Keratinocyte (primary cell): ENCODE results near the gene SCYGR3. TPM values are rescaled to one million over a fixed set of nuclear protein-coding genes. Genes with fewer than 3 reads are reported as not detected.

Experiments used
- DNase-seq: peaks from one replicate; pipeline ENCODE4 v3.0.0-alpha.2; 2011; ENCODE audit warnings: low read depth, missing footprints, low spot score
- FAIRE-seq: peaks from 2 replicates; lab custom pipeline; 2011; peaks lifted over from hg19 to GRCh38; lab: Jason Lieb, UNC
- H2AFZ ChIP-seq: 2 replicates; pipeline ENCODE4 v1.6.0; 2012; ENCODE audit warnings: low read length, control low read depth, inconsistent platforms; ENCODE audit not compliant: control insufficient read depth
- H3K27ac ChIP-seq: 2 replicates; pipeline ENCODE4 v1.5.1; 2011; ENCODE audit warnings: low read length; ENCODE audit not compliant: control insufficient read depth, insufficient read depth
- H3K27me3 ChIP-seq: 3 replicates; pipeline ENCODE4 v1.6.0; 2011; ENCODE audit warnings: low read length; ENCODE audit not compliant: control insufficient read depth, insufficient read depth; ENCODE audit errors: extremely low read depth
- H3K36me3 ChIP-seq, 2 experiments: 2 replicates in 1 of 2; 3 replicates in 1 of 2; pipeline ENCODE4 v1.5.1; 2011; ENCODE audit warnings: low read length in 2 of 2, mild to moderate bottlenecking in 1 of 2; ENCODE audit not compliant: control insufficient read depth in 2 of 2, insufficient read depth in 2 of 2; ENCODE audit errors: extremely low read depth in 1 of 2
- H3K4me1 ChIP-seq: 3 replicates; pipeline ENCODE4 v1.5.1; 2011; ENCODE audit warnings: low read length; ENCODE audit not compliant: control insufficient read depth, insufficient read depth; ENCODE audit errors: extremely low read depth
- H3K4me2 ChIP-seq: 3 replicates; pipeline ENCODE4 v1.6.0; 2011; ENCODE audit warnings: low read depth, low read length; ENCODE audit not compliant: control insufficient read depth, insufficient read depth; ENCODE audit errors: extremely low read depth
- H3K4me3 ChIP-seq, 3 experiments: fragments of 200-600 bp in 1 of 3; sonication (generic) in 1 of 3; 2 replicates in 2 of 3; 3 replicates in 1 of 3; pipeline ENCODE4 v1.5.1; 2011 to 2016; ENCODE audit warnings: low read length in 3 of 3, mild to moderate bottlenecking in 3 of 3, control low read depth in 2 of 3, inconsistent platforms in 1 of 3, low read depth in 1 of 3, mixed read lengths in 1 of 3, mixed run types in 1 of 3, moderate library complexity in 1 of 3; ENCODE audit not compliant: control insufficient read depth in 2 of 3, insufficient read depth in 2 of 3; ENCODE audit errors: extremely low read depth in 1 of 3
- H3K79me2 ChIP-seq: 2 replicates; pipeline ENCODE4 v1.6.0; 2012; ENCODE audit warnings: low read length; ENCODE audit not compliant: control insufficient read depth, insufficient read depth
- H3K9ac ChIP-seq: 3 replicates; pipeline ENCODE4 v1.6.0; 2011; ENCODE audit warnings: low read length; ENCODE audit not compliant: control insufficient read depth, insufficient read depth; ENCODE audit errors: extremely low read depth
- H3K9me1 ChIP-seq: 3 replicates; pipeline ENCODE4 v1.6.0; 2011; ENCODE audit warnings: low read length; ENCODE audit not compliant: control insufficient read depth, insufficient read depth; ENCODE audit errors: extremely low read depth
- H3K9me3 ChIP-seq: 2 replicates; pipeline ENCODE4 v1.5.1; 2012; ENCODE audit warnings: low read depth, low read length; ENCODE audit not compliant: control insufficient read depth
- H4K20me1 ChIP-seq: 3 replicates; pipeline ENCODE4 v1.6.0; 2011; ENCODE audit warnings: low read length; ENCODE audit not compliant: control insufficient read depth, insufficient read depth; ENCODE audit errors: extremely low read depth
- EZH2 ChIP-seq: IDR thresholded peaks from one replicate; pipeline ENCODE4 v1.6.1; 2012; ENCODE audit warnings: inconsistent platforms, mild to moderate bottlenecking, low read length, moderate library complexity
- dilution Hi-C: fragments of 300-500 bp; cut with MboI; formaldehyde crosslinking; loops from one replicate; pipeline ENCODE4 v1.7.0; 2020; ENCODE audit warnings: low sequenced_read_pairs; ENCODE audit not compliant: extremely low pct_ligation_motif_present
- polyA plus RNA-seq, 5 experiments: library from polyadenylated mRNA; depleted of rRNA in 3 of 5; stranded (reverse) in 3 of 5; stranded (forward) in 1 of 5; unstranded in 1 of 5; fragments of >200 nt; gene quantifications; 1 replicate in 1 of 5; 2 replicates in 3 of 5; 3 replicates in 1 of 5; pipeline versions ENCODE4 v1.2.1 to v1.2.3, GENCODE V29; 2011 to 2012; ENCODE audit warnings: missing spikeins in 2 of 5, low read depth in 1 of 5, low replicate concordance in 1 of 5
- TF ChIP-seq, protein P1 (sequence below), 3 experiments: IDR thresholded peaks in 1 of 3; conservative IDR thresholded peaks in 1 of 3; optimal IDR thresholded peaks in 1 of 3; 2 replicates in 2 of 3; 3 replicates in 1 of 3; pipeline versions ENCODE3 to v1.5.1; 2011; ENCODE audit warnings: low read length in 3 of 3, mild to moderate bottlenecking in 3 of 3, moderate library complexity in 2 of 3, control low read depth in 1 of 3, inconsistent platforms in 1 of 3; ENCODE audit not compliant: insufficient read depth in 2 of 3; ENCODE audit errors: extremely low read depth in 1 of 3

SCYGR3 gene
- polyA plus RNA-seq, 1 donor (not counting 4 experiments of a cell fraction or from before 2014, with no cell fraction given): not detected

DNA sequence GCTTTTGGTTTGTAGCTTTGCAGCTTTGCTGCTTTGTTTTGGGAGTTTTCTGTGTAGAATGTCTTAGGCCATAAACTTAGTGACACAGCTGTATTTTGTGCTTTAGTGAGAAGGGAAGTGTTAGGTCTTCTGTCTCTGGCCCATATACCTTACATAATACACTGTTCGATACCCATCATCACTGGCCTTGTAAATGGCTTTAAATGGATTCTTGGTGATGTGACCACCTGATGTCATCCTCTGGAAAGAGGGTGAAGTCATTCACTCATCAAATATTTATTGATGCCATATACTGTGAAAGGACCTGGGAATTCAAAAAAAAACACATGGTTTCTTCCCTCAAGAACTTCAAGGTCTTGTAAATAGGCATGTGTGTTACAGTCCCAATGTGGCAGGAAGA lies 34.8 kb downstream of the SCYGR3 start:
- DNase-seq (no peak), FAIRE-seq (no peak)
- H3K27ac ChIP-seq: no peak overlapping the region
- H2AFZ ChIP-seq: no peak overlapping the region
- H3K9me1 ChIP-seq: no peaks in the 10 kb centered on the region
- H4K20me1 ChIP-seq: no peaks in the 10 kb centered on the region
- H3K36me3 ChIP-seq: no peaks in the 10 kb centered on the region
- no peak overlapping the region for H3K9ac ChIP-seq
- H3K4me2 ChIP-seq: no peak overlapping the region
- H3K27me3 ChIP-seq: no peaks in the 10 kb centered on the region
- dilution Hi-C loops: no loop called here
- H3K79me2 ChIP-seq: no peaks in the 10 kb centered on the region
- H3K9me3 ChIP-seq: peaks cover 2% of the 10 kb centered on the region
- H3K4me3 ChIP-seq: no peak overlapping the region
- no peaks in the 10 kb centered on the region for H3K4me1 ChIP-seq
- TF ChIP-seq, protein P1, sequence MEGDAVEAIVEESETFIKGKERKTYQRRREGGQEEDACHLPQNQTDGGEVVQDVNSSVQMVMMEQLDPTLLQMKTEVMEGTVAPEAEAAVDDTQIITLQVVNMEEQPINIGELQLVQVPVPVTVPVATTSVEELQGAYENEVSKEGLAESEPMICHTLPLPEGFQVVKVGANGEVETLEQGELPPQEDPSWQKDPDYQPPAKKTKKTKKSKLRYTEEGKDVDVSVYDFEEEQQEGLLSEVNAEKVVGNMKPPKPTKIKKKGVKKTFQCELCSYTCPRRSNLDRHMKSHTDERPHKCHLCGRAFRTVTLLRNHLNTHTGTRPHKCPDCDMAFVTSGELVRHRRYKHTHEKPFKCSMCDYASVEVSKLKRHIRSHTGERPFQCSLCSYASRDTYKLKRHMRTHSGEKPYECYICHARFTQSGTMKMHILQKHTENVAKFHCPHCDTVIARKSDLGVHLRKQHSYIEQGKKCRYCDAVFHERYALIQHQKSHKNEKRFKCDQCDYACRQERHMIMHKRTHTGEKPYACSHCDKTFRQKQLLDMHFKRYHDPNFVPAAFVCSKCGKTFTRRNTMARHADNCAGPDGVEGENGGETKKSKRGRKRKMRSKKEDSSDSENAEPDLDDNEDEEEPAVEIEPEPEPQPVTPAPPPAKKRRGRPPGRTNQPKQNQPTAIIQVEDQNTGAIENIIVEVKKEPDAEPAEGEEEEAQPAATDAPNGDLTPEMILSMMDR (optimal IDR thresholded peaks at IDR 0.05 in 1 of 3, IDR thresholded peaks at IDR 0.05 in 1 of 3, conservative IDR thresholded peaks at IDR 0.05 in 1 of 3; ENCODE audit: extremely low read depth in 1 of 3, insufficient read depth in 2 of 3, low read length in 3 of 3): no peak

DNA sequence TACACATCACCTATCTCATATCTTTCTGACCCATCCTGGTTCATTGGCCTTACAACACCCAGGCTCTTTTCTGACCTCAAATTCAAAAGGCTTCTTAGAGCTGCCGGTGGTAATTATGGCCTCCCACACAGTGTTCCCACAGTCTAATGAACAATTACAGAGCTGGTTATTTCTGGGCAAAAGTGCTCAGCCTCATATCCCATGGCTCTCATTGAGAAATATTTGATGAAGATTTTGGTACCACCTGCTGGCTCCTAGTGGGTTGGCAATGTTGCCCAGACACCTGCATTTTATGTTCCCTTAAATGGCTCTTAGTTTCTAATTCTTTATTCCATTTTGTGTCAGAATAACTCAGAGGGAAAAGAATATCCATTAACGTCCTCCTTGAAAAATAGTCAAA lies 36.0 kb downstream of the SCYGR3 start:
- Histone ChIP-seq H3K4me3 (no peak overlapping the region), H4K20me1 (no peaks in the 10 kb centered on the region), H3K9me3 (peaks cover 2% of the 10 kb centered on the region), H3K79me2 (no peaks in the 10 kb centered on the region), H3K4me1 (no peaks in the 10 kb centered on the region), H3K4me2 (no peak overlapping the region), H2AFZ (no peak overlapping the region), H3K9ac (no peak overlapping the region), H3K27me3 (no peaks in the 10 kb centered on the region), H3K27ac (no peak overlapping the region), H3K36me3 (no peaks in the 10 kb centered on the region), H3K9me1 (no peaks in the 10 kb centered on the region)
- TF ChIP-seq, protein P1 (optimal IDR thresholded peaks at IDR 0.05 in 1 of 3, IDR thresholded peaks at IDR 0.05 in 1 of 3, conservative IDR thresholded peaks at IDR 0.05 in 1 of 3; ENCODE audit: extremely low read depth in 1 of 3, insufficient read depth in 2 of 3, low read length in 3 of 3): no peak
- no peak for TF ChIP-seq EZH2
- dilution Hi-C loops: no loop called here
- FAIRE-seq: no peak
- no peak for DNase-seq
